Umbilical cord (tissue), 2 donors: ENCODE results near the gene RYR3. TPM values are rescaled to one million over a fixed set of nuclear protein-coding genes. Genes with fewer than 3 reads are reported as not detected.
"Not testable (repeated sequence)": the region's sequence is repeated elsewhere in the genome, so short reads cannot be mapped to it uniquely, and the experiment has no call there.

Experiments used
- DNase-seq: peaks from one replicate; pipeline ENCODE4 v3.0.0-alpha.2; 2015; ENCODE audit warnings: low spot score
- total RNA-seq: library from RNA; depleted of rRNA; stranded (reverse); fragments of >200 nt; gene quantifications from one replicate; pipeline ENCODE4 v1.2.3, GENCODE V29; 2014; ENCODE audit warnings: low replicate concordance; ENCODE audit not compliant: insufficient read depth

Gene RYR3
- total RNA-seq, 1 donor from 2014 or later, result 11.6 TPM

DNA sequence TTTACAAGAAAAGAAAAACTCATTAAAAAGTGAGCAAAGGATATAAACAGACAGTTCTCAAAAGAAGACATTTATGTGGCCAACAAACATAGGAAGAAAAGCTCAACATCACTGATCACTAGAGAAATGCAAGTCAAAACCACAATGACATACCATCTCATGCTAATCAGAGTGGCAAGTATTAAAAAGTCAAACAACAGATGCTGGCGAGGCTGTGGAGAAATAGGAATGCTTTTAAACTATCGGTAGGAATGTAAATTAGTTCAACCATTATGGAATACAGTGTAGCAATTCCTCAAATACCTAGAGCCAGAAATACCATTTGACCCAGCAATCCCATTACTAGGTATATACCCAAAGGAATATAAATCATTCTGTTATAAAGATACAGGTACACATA, 267.1 kb downstream of the RYR3 start:
- not testable (repeated sequence) for DNase-seq

- no peak for DNase-seq
Observed at GRCh38 chr15:33580526-33580925, 269.8 kb downstream of the RYR3 start.

- no peak for DNase-seq
Observed at GRCh38 chr15:33581032-33581431, 270.3 kb downstream of the RYR3 start.

DNA sequence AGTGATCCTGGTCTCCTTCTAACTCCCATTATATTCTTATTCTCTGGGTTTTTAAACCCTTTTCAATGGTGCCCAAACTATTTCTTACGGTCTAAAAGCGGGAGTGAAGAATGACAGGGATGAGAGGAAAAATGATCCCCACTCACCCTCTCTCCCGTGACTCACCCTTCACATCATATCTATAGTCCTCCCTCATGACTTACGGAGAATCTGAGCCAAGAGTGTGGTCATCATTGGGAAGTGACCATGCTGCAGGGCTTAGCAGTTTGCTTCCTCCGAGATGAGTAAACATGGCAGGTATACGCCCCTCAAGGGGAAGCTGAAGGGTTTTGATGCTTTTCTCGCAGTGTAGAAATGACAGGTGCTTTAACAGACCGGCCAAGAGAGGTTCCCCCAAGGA, 274.0 kb downstream of the RYR3 start:
- DNase-seq, result no peak

DNA sequence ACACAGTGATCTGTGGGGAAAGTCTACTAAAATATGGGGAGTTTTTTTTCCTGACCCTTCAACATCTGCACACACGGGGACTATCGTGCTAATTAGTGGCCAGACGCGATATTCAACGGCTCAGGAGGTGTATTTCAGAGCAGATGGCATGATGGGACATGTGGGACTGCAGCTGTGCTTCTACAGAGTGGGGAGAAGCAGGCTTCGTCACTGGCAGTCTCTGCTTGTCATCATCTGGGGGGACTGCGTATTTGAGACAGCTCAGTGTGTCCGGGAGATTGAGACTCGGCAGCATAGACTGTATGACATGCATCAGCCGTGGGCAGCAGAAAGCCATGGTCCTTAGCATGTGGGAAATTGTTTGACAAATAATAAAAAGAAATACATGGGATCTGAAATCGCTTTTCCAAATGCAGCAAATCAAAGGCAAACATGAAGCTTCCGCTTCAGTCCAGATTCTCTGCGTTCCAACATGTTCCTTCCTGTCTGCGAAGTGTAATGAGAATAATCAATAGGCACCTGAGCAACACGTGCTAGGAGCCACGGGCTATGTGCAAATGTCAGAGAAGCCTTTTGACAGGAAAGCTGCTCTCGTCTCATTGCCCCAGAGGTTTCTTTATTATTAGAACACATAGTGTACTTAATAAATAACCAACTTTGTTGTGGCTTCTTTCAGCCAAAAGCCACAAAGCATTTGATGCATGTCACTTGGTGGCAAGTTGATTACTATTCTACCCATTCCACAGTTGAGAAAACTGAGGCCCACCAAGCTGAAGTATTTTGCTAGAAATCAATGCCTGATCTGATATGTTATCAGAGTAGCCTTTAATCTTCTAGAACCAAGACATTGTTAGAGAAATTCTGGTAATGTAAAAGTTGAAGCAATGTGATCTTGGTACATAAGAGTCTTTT, 276.3 kb downstream of the RYR3 start:
- no peak for DNase-seq

DNA sequence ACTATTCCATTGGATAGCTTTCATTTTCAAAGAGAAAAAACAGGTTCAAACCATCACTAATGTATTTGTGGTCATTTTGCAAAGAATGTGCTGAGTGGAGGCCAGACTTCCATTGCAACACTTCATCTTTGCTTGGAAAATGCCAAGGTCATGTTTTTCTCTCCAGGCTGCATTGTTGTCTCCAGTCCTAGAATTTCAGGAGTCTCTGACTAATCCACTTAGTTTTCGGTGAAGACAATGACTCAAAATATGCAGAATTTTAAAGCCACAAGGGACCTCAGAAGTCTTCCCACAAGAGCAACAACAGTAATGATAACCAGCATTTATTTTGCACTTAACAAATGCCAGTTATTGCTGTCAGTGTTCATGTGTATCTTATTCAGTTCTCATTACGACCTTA, 277.0 kb downstream of the RYR3 start:
- no peak for DNase-seq

DNA sequence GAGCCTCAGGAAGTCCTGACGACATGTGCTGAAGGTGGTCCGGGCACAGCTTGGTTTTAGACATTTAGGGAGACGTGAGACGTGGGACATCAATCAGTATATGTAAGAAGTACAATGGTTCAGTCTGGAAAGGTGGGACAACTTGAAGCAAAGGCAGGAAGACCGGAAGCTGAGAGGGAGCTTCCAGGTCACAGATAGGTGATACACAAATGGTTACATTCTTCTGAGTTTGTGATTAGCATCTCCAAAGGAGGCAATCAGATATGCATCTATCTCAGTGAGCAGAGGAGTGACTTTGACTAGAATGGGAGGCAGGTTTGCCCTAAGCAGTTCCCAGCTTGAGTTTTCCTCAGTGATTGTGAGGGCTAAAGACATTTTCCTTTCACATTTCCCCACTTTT, 282.1 kb downstream of the RYR3 start:
- DNase-seq, result no peak

- DNase-seq, result not testable (repeated sequence)
Observed at GRCh38 chr15:33598382-33598781, 287.6 kb downstream of the RYR3 start.

GRCh38 chr15:33600212-33600611, 289.4 kb downstream of the RYR3 start:
- DNase-seq, result no peak

DNA sequence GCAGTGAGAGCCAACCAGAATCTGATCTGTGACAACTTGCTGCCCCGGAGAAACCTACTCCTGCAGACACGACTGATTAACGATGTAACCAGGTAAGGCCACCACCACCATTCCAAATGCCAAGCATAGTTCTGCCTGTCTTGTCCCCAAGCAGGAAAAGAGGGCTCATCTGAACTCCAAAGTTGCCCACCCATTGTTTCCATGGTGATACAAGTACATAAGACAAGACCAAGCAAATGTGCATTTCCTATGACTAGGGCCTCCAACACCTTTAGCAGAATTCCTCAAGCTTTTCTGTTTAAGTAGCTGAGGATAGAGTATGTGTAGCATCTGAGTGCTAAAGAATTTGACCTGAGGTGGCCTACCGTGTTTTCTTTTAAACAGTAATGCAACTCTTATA, 290.7 kb downstream of the RYR3 start:
- DNase-seq, result no peak

DNA sequence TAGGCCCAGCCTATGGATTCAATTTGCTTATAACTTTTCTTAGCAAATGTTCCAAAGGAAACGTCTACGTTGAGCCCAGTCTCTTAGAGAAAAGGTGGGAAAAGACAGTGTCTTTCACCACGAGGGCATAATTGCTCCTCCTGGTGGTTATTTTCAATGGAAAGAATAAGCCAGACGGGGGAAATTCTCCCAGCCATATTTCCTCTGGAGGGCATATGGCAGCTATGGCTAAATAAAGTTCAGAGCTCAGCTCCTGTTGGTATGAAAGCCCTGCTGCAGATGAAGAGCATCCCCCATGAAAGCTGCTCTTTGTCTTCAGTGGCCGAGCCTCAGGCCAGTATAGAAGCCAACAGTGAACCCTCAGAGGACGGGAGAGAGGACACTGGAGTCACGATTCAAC, 297.9 kb downstream of the RYR3 start:
- DNase-seq, result no peak

- DNase-seq, result no peak
Observed at GRCh38 chr15:33612721-33613304, 302.0 kb downstream of the RYR3 start.

DNA sequence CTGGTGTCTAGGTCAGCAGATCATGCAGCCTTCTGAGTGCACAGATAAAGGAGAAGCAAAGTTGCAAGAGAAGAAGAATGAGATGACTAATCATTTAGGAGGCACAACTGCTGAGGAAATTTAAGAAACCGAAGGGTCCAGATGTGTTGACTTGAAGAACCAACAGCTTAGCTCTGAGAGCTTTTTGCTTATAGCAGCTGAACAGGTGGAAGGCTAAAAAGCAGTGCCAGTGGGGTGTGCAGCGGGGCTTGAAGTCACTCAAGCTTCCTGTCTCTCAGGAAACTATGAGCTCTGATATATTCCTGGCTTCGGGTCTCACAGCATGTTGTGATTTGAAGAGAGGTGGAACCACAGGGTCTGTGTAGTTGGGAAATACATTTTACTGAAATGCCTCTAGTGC, 305.7 kb downstream of the RYR3 start:
- no peak for DNase-seq

GRCh38 chr15:33618350-33618749, 307.6 kb downstream of the RYR3 start:
- no peak for DNase-seq

DNA sequence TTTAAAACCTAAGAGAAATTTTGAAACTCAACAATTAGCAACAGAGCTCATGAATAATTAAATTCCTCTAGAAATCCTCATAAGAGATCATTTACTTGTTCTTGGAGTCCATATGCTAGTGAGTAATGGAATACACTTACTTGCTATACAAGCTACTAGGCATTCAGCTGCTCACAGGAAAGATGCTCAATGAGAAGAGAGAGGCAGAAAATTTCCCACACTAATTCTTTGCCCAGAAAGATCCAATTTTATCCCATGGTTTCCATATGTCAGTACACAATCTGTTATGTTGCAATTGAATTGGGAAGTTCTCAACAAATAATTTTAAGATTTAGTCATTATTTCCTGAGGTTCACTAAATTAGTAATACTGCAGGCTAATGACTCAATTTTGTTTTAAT, 310.4 kb downstream of the RYR3 start:
- DNase-seq, result no peak

DNA sequence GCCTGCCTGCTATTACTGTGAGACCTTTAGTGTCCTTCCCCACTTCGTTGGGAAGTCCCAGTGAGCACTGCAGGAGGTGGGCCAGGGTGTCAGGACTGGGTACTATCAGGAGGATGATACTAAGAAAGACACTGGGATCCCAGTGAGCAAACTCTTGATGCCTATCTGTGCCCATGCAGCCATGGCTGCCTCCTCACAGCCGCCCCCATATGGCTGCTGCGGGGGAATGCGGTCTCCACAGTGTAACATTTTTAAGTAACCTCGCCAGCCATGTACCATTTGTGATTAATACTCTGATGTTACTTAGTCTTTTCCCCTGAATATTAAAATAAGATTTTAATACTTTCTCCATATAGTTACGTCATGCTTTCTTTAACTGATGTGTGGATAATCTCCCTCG, 312.2 kb downstream of the RYR3 start:
- no peak for DNase-seq

DNA sequence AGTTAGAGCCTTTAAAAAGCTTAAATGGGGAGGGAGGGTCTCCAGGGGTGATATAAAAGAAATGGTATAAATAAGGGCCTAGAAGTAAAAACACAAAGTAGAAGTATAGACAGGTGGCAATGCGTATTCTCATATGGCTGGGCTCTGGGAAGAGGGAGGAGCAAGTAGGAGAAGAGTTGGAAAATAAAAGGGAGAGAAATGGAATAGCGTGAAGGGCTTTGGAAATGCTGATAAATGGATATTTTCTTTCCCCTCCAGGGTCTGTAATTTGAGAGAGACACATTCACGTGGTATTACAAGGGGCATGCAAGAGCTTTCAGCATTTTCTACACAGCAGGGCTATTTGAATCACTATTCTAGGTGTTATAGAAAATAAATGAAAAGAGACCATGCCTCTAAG, 313.7 kb downstream of the RYR3 start:
- DNase-seq, result no peak

DNA sequence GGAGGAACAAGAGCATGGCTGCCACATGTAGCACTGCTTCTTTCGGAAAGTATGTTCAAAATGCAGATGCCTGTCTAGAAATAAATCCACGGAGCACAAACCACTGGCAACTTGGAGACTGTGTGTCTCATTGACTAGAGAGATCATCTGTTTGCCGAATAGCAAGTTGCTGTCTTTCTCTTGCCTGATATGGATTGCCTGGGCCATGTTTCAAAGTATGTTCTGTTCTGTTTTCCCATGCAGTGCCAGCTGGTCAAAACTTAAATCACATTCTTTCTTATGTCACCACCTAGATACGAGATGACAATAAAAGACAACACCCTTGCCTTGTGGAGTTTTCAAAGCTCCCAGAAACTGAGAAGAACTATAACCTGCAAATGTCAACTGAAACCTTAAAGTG, 318.9 kb downstream of the RYR3 start:
- DNase-seq, result no peak

DNA sequence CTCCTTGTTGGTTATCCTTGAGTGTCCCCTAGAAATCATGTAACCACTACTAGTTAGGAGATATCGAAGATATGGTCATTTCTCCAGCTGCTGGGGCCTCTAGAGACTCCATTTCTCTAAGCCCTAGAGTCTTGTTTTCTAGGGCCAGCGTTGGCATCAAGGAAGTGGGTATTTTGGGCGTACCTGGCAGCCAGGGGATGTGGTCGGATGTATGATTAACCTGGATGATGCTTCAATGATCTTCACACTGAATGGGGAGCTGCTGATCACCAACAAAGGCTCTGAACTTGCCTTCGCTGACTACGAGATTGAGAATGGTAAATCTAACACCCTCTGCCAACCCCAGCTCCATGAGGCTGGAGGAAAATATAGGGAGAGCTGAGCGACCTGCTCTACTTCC, 325.5 kb downstream of the RYR3 start:
- no peak for DNase-seq

- DNase-seq, result no peak
Observed at GRCh38 chr15:33636958-33637357, 326.2 kb downstream of the RYR3 start.

GRCh38 chr15:33638453-33638852, 327.7 kb downstream of the RYR3 start:
- no peak for DNase-seq

- no peak for DNase-seq
Observed at GRCh38 chr15:33639051-33639450, 328.3 kb downstream of the RYR3 start.

GRCh38 chr15:33639456-33639855, 328.7 kb downstream of the RYR3 start:
- no peak for DNase-seq
